Endodermal cell (in vitro differentiated cells): ENCODE data around the gene NSUN4. TPM values are rescaled to one million over a fixed set of nuclear protein-coding genes. Genes with fewer than 3 reads are reported as not detected.
"Not testable (repeated sequence)": the region's sequence is repeated elsewhere in the genome, so short reads cannot be mapped to it uniquely, and the experiment has no call there.

Source experiments
- DNase-seq: peaks from one replicate; pipeline ENCODE4 v3.0.0-alpha.2; 2017
- H3K27ac ChIP-seq: 2 replicates; pipeline ENCODE4 v1.5.1; 2013; ENCODE audit warnings: mild to moderate bottlenecking, low read depth, low read length, moderate library complexity
- H3K27me3 ChIP-seq: 2 replicates; pipeline ENCODE4 v1.6.1; 2013; ENCODE audit warnings: mild to moderate bottlenecking, low read length, moderate library complexity; ENCODE audit not compliant: insufficient read depth, control insufficient read depth, poor library complexity, severe bottlenecking
- H3K36me3 ChIP-seq: 2 replicates; pipeline ENCODE4 v1.7.0; 2013; ENCODE audit warnings: mild to moderate bottlenecking, low read length, moderate library complexity; ENCODE audit not compliant: control insufficient read depth, insufficient read depth
- H3K4me1 ChIP-seq: one replicate; pipeline ENCODE4 v1.7.0; 2013; ENCODE audit warnings: low read length; ENCODE audit not compliant: control insufficient read depth, insufficient read depth
- H3K4me3 ChIP-seq: 2 replicates; pipeline ENCODE4 v1.5.1; 2013; ENCODE audit warnings: mild to moderate bottlenecking, low read length, moderate library complexity
- H3K9ac ChIP-seq: 2 replicates; pipeline ENCODE4 v1.6.1; 2013; ENCODE audit warnings: mild to moderate bottlenecking, low read length, moderate library complexity; ENCODE audit not compliant: poor library complexity, severe bottlenecking; ENCODE audit errors: extremely low read depth
- H3K9me3 ChIP-seq: 2 replicates; pipeline ENCODE4 v1.6.1; 2013; ENCODE audit warnings: mild to moderate bottlenecking, low read length, moderate library complexity; ENCODE audit not compliant: control insufficient read depth
- H3K27ac Mint-ChIP-seq: 2 replicates; pipeline ENCODE4 v1.8.0; 2020; ENCODE audit warnings: mixed read lengths
- H3K27me3 Mint-ChIP-seq: 2 replicates; pipeline ENCODE4 v1.8.0; 2021; ENCODE audit warnings: mild to moderate bottlenecking, mixed read lengths; ENCODE audit not compliant: insufficient read depth
- H3K36me3 Mint-ChIP-seq: 2 replicates; pipeline ENCODE4 v1.8.0; 2020; ENCODE audit warnings: low read depth, mixed read lengths
- H3K4me1 Mint-ChIP-seq: 2 replicates; pipeline ENCODE4 v1.8.0; 2020; ENCODE audit warnings: mixed read lengths
- H3K4me3 Mint-ChIP-seq: 2 replicates; pipeline ENCODE4 v1.8.0; 2020; ENCODE audit warnings: mild to moderate bottlenecking, moderate library complexity, mixed read lengths
- H3K9me3 Mint-ChIP-seq: 2 replicates; pipeline ENCODE4 v1.8.0; 2020; ENCODE audit warnings: mild to moderate bottlenecking, mixed read lengths
- WGBS, 2 experiments: methylation state at CpG; one replicate each; pipeline versions ENCODE4 v1.1.5 to v1.1.7; 2013; ENCODE audit warnings: missing lambda C conversion rate in 2 of 2, mixed read lengths in 1 of 2; ENCODE audit not compliant: insufficient coverage in 1 of 2, insufficient read length in 1 of 2; 5-methylcytosine and 5-hydroxymethylcytosine counted together
- total RNA-seq, 2 donors: library from RNA; stranded (reverse); fragmentation: NEBNext Ultra II Directional in 1 of 2; extraction: Animal tissue kit (Norgen Biotek cat#: 25700) in 1 of 2; gene quantifications; 2 replicates in 1 of 2; 3 replicates in 1 of 2; pipeline ENCODE4 v1.2.1, GENCODE V29; 2021
- TF ChIP-seq, protein P1 (sequence below): fragments of 200-600 bp; sonication (generic); conservative IDR thresholded peaks from 2 replicates; pipeline ENCODE4 v1.5.0; 2021; ENCODE audit warnings: antibody characterized with exemption, mild to moderate bottlenecking

The NSUN4 gene
- total RNA-seq, 2 donors from 2014 or later, result 16.3 to 19.0 TPM

DNA sequence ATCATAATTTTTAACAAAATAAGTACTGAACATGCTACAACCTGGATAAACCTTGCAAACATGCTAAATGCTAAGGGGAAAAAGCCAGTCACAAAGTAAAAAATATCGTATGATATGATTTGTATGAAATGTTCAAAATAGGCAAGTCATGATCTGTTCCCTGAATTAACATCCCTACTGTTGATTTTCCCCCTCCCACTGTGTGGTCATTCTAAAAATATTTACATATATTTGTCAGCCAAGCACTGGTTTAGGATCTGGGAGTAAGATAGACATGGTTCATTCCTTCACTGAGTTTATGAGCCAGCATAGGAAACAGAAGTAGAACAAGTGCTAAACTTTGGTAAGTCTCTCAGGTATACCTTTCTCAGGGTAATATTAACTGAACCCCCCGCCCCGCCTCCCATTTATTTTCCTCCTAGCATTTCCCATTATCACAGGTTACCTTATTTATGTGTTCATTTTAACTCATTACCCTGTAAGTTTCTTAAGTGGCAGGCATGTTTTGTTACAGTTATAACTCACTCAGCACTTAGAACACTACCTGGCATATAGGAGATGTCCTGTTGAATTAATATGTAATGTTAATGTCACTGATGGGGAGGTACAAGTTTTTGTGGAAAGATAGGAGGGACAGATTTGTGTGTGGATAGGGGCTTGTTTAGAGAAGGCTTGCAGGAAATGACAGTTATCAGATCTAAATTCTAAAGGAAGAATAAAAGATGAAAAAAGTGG lies 24.8 kb upstream of the NSUN4 start:
- Mint-ChIP-seq H3K9me3 (no peaks in the 10 kb centered on the region), H3K4me1 (peaks cover 9% of the 10 kb centered on the region), H3K27ac (peak overlapping the region; percentile 35), H3K4me3 (no peak overlapping the region), H3K27me3 (no peaks in the 10 kb centered on the region), H3K36me3 (peaks cover 56% of the 10 kb centered on the region)
- no peaks in the 10 kb centered on the region for H3K27me3 ChIP-seq
- H3K9ac ChIP-seq, result no peak overlapping the region
- TF ChIP-seq, protein P1, sequence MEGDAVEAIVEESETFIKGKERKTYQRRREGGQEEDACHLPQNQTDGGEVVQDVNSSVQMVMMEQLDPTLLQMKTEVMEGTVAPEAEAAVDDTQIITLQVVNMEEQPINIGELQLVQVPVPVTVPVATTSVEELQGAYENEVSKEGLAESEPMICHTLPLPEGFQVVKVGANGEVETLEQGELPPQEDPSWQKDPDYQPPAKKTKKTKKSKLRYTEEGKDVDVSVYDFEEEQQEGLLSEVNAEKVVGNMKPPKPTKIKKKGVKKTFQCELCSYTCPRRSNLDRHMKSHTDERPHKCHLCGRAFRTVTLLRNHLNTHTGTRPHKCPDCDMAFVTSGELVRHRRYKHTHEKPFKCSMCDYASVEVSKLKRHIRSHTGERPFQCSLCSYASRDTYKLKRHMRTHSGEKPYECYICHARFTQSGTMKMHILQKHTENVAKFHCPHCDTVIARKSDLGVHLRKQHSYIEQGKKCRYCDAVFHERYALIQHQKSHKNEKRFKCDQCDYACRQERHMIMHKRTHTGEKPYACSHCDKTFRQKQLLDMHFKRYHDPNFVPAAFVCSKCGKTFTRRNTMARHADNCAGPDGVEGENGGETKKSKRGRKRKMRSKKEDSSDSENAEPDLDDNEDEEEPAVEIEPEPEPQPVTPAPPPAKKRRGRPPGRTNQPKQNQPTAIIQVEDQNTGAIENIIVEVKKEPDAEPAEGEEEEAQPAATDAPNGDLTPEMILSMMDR, result no peak
- DNase-seq, result no peak
- peaks cover 54% of the 10 kb centered on the region for H3K36me3 ChIP-seq
- no peaks in the 10 kb centered on the region for H3K4me1 ChIP-seq
- H3K27ac ChIP-seq, result no peak overlapping the region
- no peak overlapping the region for H3K4me3 ChIP-seq
- WGBS, 2 experiments, result 90 to 100% methylated on average over 1 to 3 of the region's 3 CpGs
- no peaks in the 10 kb centered on the region for H3K9me3 ChIP-seq

DNA sequence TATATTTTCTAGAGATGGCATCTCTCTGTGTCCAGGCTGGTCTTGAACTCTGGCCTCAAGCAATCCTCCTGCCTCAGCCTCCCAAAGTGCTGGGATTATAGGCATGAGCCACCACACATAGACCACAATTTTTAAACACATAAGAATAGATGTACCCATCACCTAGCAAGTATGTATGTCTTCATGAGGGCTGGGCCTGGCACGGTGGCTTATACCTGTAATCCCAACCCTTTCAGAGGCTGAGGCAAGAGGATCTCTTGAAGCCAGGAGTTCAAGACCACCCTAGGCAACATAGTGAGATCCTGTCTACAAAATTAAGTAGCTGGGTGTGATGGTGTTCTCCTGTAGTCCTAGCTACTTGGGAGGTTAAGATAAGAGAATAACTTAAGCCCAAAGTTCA lies 23.3 kb upstream of the NSUN4 start:
- Mint-ChIP-seq H3K4me1 (peaks cover 17% of the 10 kb centered on the region), H3K27ac (no peak overlapping the region), H3K27me3 (no peaks in the 10 kb centered on the region), H3K36me3 (peaks cover 43% of the 10 kb centered on the region), H3K4me3 (no peak overlapping the region), H3K9me3 (no peaks in the 10 kb centered on the region)
- H3K27ac ChIP-seq, result no peak overlapping the region
- 97 to 100% methylated on average over 1 of the region's 1 CpG for WGBS, 2 experiments
- H3K9me3 ChIP-seq, result no peaks in the 10 kb centered on the region
- H3K4me1 ChIP-seq, result no peaks in the 10 kb centered on the region
- no peak overlapping the region for H3K9ac ChIP-seq
- H3K36me3 ChIP-seq, result peaks cover 40% of the 10 kb centered on the region
- TF ChIP-seq, protein P1, result no peak
- no peak overlapping the region for H3K4me3 ChIP-seq
- H3K27me3 ChIP-seq, result no peaks in the 10 kb centered on the region
- peak; percentile 24 for DNase-seq

DNA sequence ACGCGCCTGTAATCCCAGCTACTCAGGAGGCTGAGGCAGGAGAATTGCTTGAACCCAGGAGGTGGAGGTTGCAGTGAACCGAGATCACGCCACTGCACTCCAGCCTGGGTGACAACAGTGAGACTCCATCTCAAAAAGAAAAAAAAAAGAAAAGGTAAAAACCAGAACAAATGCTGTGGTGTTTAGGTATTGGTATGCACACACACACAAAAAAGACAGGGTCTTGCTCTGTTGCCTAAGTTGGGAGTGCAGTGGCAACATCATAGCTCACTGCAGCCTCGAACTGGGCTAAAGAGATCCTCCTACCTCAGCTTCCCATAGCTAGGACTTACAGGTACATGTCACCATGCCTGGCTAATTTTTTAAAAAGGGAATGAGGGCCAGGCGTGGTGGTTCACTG lies 21.3 kb upstream of the NSUN4 start:
- not testable (repeated sequence) for H3K27ac ChIP-seq, H3K27me3 Mint-ChIP-seq, H3K9me3 ChIP-seq, H3K4me1 ChIP-seq, H3K9me3 Mint-ChIP-seq, H3K9ac ChIP-seq, H3K4me3 Mint-ChIP-seq, H3K4me3 ChIP-seq, H3K27me3 ChIP-seq, H3K27ac Mint-ChIP-seq, DNase-seq
- WGBS, 2 experiments, result 93 to 96% methylated on average over 5 to 6 of the region's 6 CpGs
- H3K36me3 Mint-ChIP-seq, result peaks cover 27% of the 10 kb centered on the region
- peaks cover 17% of the 10 kb centered on the region for H3K4me1 Mint-ChIP-seq
- H3K36me3 ChIP-seq, result peaks cover 23% of the 10 kb centered on the region

DNA sequence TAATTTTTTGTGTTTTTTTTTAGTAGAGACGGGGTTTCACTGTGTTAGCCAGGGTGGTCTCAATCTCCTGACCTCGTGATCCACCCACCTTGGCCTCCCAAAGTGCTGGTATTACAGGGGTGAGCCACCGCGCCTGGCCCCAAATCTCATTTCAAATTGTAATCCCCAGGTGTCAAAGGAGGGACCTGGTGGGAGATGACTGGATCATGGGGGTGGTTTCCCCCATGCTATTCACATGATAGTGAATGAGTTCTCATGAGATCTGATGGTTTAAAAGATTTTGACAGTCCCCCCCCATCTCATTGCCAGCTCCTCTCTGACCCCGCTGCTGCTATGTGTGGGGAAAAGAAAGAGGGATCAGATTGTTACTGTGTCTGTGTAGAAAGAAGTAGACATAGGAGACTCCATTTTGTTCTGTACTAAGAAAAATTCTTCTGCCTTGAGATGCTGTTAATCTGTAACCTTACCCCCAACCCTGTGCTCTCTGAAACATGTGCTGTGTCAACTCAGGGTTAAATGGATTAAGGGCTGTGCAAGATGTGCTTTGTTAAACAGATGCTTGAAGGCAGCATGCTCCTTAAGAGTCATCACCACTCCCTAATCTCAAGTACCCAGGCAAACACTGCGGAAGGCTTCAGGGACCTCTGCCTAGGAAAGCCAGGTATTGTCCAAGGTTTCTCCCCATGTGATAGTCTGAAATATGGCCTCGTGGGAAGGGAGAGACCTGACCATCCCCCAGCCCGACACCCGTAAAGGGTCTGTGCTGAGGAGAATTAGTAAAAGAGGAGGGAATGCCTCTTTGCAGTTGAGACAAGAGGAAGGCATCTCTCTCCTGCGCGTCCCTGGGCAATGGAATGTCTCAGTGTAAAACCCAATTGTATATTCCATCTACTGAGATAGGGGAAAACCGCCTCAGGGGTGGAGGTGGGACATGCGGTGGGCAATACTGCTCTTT lies 20.4 kb upstream of the NSUN4 start:
- H3K4me3 ChIP-seq, H3K4me3 Mint-ChIP-seq, H3K27me3 Mint-ChIP-seq, H3K9me3 Mint-ChIP-seq, H3K4me1 ChIP-seq, H3K27ac ChIP-seq, H3K27me3 ChIP-seq, DNase-seq, H3K9me3 ChIP-seq, H3K9ac ChIP-seq: not testable (repeated sequence)
- Mint-ChIP-seq H3K27ac (peak overlapping the region; percentile 89), H3K4me1 (peaks cover 17% of the 10 kb centered on the region), H3K36me3 (peaks cover 21% of the 10 kb centered on the region)
- WGBS, 2 experiments, result 76 to 94% methylated on average over 3 to 8 of the region's 13 CpGs
- H3K36me3 ChIP-seq, result peaks cover 16% of the 10 kb centered on the region

DNA sequence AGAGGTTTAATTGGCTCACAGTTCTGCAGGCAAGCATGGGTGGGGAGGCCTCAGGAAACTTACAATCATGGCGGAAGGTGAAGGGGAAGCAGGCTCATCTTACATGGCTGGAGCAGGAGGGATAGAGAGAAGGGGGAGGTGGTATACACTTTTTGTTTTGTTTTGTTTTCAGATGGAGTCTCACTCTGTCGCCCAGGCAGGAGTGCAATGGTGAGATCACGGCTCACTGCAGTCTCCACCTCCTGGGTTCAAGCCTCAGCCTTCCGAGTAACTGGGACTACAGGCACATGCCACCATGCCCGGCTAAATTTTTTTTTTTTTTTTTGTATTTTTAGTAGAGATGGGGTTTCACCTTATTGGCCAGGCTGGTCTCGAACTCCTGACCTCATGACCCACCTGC lies 18.4 kb upstream of the NSUN4 start:
- H3K4me3 Mint-ChIP-seq, H3K4me1 ChIP-seq, H3K36me3 ChIP-seq, H3K27me3 Mint-ChIP-seq, H3K4me3 ChIP-seq, H3K9me3 ChIP-seq, H3K27ac ChIP-seq, H3K9me3 Mint-ChIP-seq, H3K9ac ChIP-seq, H3K27ac Mint-ChIP-seq, DNase-seq, H3K27me3 ChIP-seq: not testable (repeated sequence)
- peaks cover 17% of the 10 kb centered on the region for H3K4me1 Mint-ChIP-seq
- WGBS, 2 experiments, result 94 to 95% methylated on average over 4 to 6 of the region's 6 CpGs
- H3K36me3 Mint-ChIP-seq, result peaks cover 12% of the 10 kb centered on the region
